ENCODE data around the gene PCDH9. TPM values are rescaled to one million over a fixed set of nuclear protein-coding genes. Genes with fewer than 3 reads are reported as not detected.

Gene PCDH9
- total and polyA plus RNA-seq, 3 donors from 2014 or later: 2.3 to 4.6 (median 3.5) TPM

- no peak overlapping the region for H3K4me3 ChIP-seq
- DNase-seq: no peak
- WGBS, 2 donors: 73 to 78% methylated on average over 6 of the region's 6 CpGs
- H3K4me1 ChIP-seq: no peaks in the 10 kb centered on the region
- H3K36me3 ChIP-seq (ENCODE audit: low read depth, missing control alignments): no peaks in the 10 kb centered on the region
- H3K27ac ChIP-seq: no peak overlapping the region
- no peaks in the 10 kb centered on the region for H3K9me3 ChIP-seq
- TF ChIP-seq POLR2A (IDR thresholded peaks at IDR 0.05): no peak
- intact Hi-C loops (cut with DNase I; ENCODE audit: low total_unique reads): no loop called here
- no peaks in the 10 kb centered on the region for H3K27me3 ChIP-seq
Measured at GRCh38 chr13:67226696-67227095, 3.4 kb downstream of the PCDH9 start.

- 75 to 77% methylated on average over 20 of the region's 20 CpGs for WGBS, 2 donors
- intact Hi-C loops (cut with DNase I; ENCODE audit: low total_unique reads): no loop called here
Measured at GRCh38 chr13:67225252-67226159, 4.6 kb downstream of the PCDH9 start.

GRCh38 chr13:67224148-67224846 is 5.8 kb downstream of the PCDH9 start:
- H3K36me3 ChIP-seq (ENCODE audit: low read depth, missing control alignments): no peaks in the 10 kb centered on the region
- no peak for TF ChIP-seq POLR2A (IDR thresholded peaks at IDR 0.05)
- TF ChIP-seq CTCF (IDR thresholded peaks at IDR 0.05): peak; percentile 60 to 71 (median 71)
- WGBS, 2 donors: 23 to 28% methylated on average over 9 of the region's 9 CpGs
- H3K4me1 ChIP-seq: no peaks in the 10 kb centered on the region
- DNase-seq: peak; percentile 76
- H3K4me3 ChIP-seq: no peak overlapping the region
- intact Hi-C loops (cut with DNase I; ENCODE audit: low total_unique reads): no loop called here
- H3K27ac ChIP-seq: no peak overlapping the region
- H3K27me3 ChIP-seq: no peaks in the 10 kb centered on the region
- H3K9me3 ChIP-seq: no peaks in the 10 kb centered on the region

More at GRCh38 chr13:67225252-67226159, 4.6 kb downstream of the PCDH9 start:
- Histone ChIP-seq H3K4me1 (no peaks in the 10 kb centered on the region), H3K27ac (no peak overlapping the region), H3K4me3 (no peak overlapping the region), H3K27me3 (no peaks in the 10 kb centered on the region), H3K36me3 (ENCODE audit: low read depth, missing control alignments) (no peaks in the 10 kb centered on the region), H3K9me3 (no peaks in the 10 kb centered on the region)
- TF ChIP-seq CTCF (IDR thresholded peaks at IDR 0.05): no peak
- TF ChIP-seq POLR2A (IDR thresholded peaks at IDR 0.05): no peak
- DNase-seq: no peak

GRCh38 chr13:67223742-67224141 is 6.4 kb downstream of the PCDH9 start:
- H3K4me1 ChIP-seq: no peaks in the 10 kb centered on the region
- H3K9me3 ChIP-seq: no peaks in the 10 kb centered on the region
- WGBS, 2 donors: 67 to 78% methylated on average over 1 of the region's 1 CpG
- no peaks in the 10 kb centered on the region for H3K27me3 ChIP-seq
- no peak for DNase-seq
- TF ChIP-seq POLR2A (IDR thresholded peaks at IDR 0.05): no peak
- no peak for TF ChIP-seq CTCF (IDR thresholded peaks at IDR 0.05)
- H3K4me3 ChIP-seq: no peak overlapping the region
- H3K27ac ChIP-seq: no peak overlapping the region
- intact Hi-C loops (cut with DNase I; ENCODE audit: low total_unique reads): no loop called here
- H3K36me3 ChIP-seq (ENCODE audit: low read depth, missing control alignments): no peaks in the 10 kb centered on the region

GRCh38 chr13:67223024-67223423 is 7.1 kb downstream of the PCDH9 start:
- Histone ChIP-seq H3K4me1 (no peaks in the 10 kb centered on the region), H3K27me3 (no peaks in the 10 kb centered on the region), H3K4me3 (no peak overlapping the region), H3K9me3 (no peaks in the 10 kb centered on the region), H3K36me3 (ENCODE audit: low read depth, missing control alignments) (no peaks in the 10 kb centered on the region), H3K27ac (no peak overlapping the region)
- 65 to 70% methylated on average over 2 of the region's 2 CpGs for WGBS, 2 donors
- intact Hi-C loops (cut with DNase I; ENCODE audit: low total_unique reads): no loop called here
- DNase-seq: no peak
- no peak for TF ChIP-seq POLR2A (IDR thresholded peaks at IDR 0.05)
- TF ChIP-seq CTCF (IDR thresholded peaks at IDR 0.05): no peak
